Right atrium auricular region (tissue), 2 donors: ENCODE data around the gene F13A1. TPM values are rescaled to one million over a fixed set of nuclear protein-coding genes. Genes with fewer than 3 reads are reported as not detected.

Source experiments
- DNase-seq: peaks from one replicate; pipeline ENCODE4 v3.0.0-alpha.2; 2019; ENCODE audit warnings: low spot score
- H3K27ac ChIP-seq, 2 donors: fragments of 200-600 bp; sonication (generic); 1 replicate in 1 of 2; 2 replicates in 1 of 2; pipeline ENCODE4 v1.5.1; 2016 to 2019
- H3K27me3 ChIP-seq, 2 donors: fragments of 200-600 bp; sonication (generic); one replicate each; pipeline versions ENCODE4 v1.5.1 to v1.6.0; 2017 to 2019
- H3K36me3 ChIP-seq: fragments of 200-600 bp; sonication (generic); one replicate; pipeline ENCODE4 v1.5.1; 2016
- H3K4me1 ChIP-seq, 2 donors: fragments of 200-600 bp; sonication (generic); one replicate each; pipeline versions ENCODE4 v1.5.1 to v1.6.0; 2017 to 2019
- H3K4me3 ChIP-seq, 2 donors: fragments of 200-600 bp; sonication (generic); 1 replicate in 1 of 2; 2 replicates in 1 of 2; pipeline ENCODE4 v1.5.1; 2017 to 2019; ENCODE audit warnings: mild to moderate bottlenecking in 1 of 2, moderate library complexity in 1 of 2
- H3K9me3 ChIP-seq, 2 donors: fragments of 200-600 bp; sonication (generic); one replicate each; pipeline ENCODE4 v1.5.1; 2019
- CTCF ChIP-seq, 2 donors: fragments of 200-600 bp; sonication (generic); IDR thresholded peaks; one replicate each; pipeline ENCODE4 v1.5.1; 2019; ENCODE audit warnings: antibody characterized with exemption in 2 of 2
- total RNA-seq, 2 donors: library from RNA; depleted of rRNA; stranded (reverse); fragments of >200 nt; gene quantifications; one replicate each; pipeline ENCODE4 v1.1.0, GENCODE V29; 2016

Gene F13A1
- total RNA-seq, 2 donors from 2014 or later = 30.4 to 33.2 TPM

- H3K27me3 ChIP-seq = no peaks in the 10 kb centered on the region
- no peak for DNase-seq
- no peak for TF ChIP-seq CTCF (IDR thresholded peaks at IDR 0.05)
- H3K36me3 ChIP-seq = no peaks in the 10 kb centered on the region
- H3K27ac ChIP-seq = peak overlapping the region in 1 of 2 donors; percentile 11
- peaks cover 0 to 23% of the 10 kb centered on the region in 2 donors for H3K4me1 ChIP-seq
- H3K9me3 ChIP-seq = no peaks in the 10 kb centered on the region
- no peak overlapping the region for H3K4me3 ChIP-seq
These were observed 11.6 kb upstream of the F13A1 start for GRCh38 chr6:6331946-6332601.

- Histone ChIP-seq H3K27ac (peak overlapping the region in 1 of 2 donors; percentile 11), H3K27me3 (no peaks in the 10 kb centered on the region), H3K4me3 (no peak overlapping the region), H3K9me3 (no peaks in the 10 kb centered on the region), H3K4me1 (peaks cover 0 to 23% of the 10 kb centered on the region in 2 donors), H3K36me3 (no peaks in the 10 kb centered on the region)
- no peak for TF ChIP-seq CTCF (IDR thresholded peaks at IDR 0.05)
- DNase-seq = no peak
These were observed 10.9 kb upstream of the F13A1 start for GRCh38 chr6:6331393-6331792.

DNA sequence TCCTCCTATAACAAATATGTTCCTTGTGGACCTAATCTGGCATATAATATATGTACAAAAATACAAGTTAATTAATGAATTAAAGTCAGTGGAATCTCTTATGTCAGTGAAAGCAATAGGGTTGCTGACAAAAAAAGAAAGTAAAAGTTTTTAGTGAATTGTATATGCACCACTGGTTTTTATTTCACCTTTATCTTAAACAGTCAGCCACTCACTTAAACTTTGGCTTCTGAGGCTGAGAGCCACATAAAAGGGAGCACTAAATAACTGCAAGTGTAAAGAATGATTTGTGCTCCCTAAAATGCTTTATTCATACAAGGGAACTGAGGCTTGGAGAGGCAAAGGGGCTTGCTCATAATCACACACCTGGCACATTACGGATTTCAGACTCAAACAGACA, 9.9 kb upstream of the F13A1 start:
- Histone ChIP-seq H3K9me3 (no peaks in the 10 kb centered on the region), H3K27me3 (no peaks in the 10 kb centered on the region), H3K27ac (no peak overlapping the region), H3K36me3 (no peaks in the 10 kb centered on the region), H3K4me1 (peaks cover 0 to 23% of the 10 kb centered on the region in 2 donors), H3K4me3 (no peak overlapping the region)
- no peak for DNase-seq
- TF ChIP-seq CTCF (IDR thresholded peaks at IDR 0.05) = no peak

GRCh38 chr6:6328451-6328850, 8.0 kb upstream of the F13A1 start:
- Histone ChIP-seq H3K27ac (no peak overlapping the region), H3K27me3 (no peaks in the 10 kb centered on the region), H3K4me3 (no peak overlapping the region), H3K9me3 (no peaks in the 10 kb centered on the region), H3K4me1 (peaks cover 0 to 23% of the 10 kb centered on the region in 2 donors), H3K36me3 (no peaks in the 10 kb centered on the region)
- no peak for TF ChIP-seq CTCF (IDR thresholded peaks at IDR 0.05)
- no peak for DNase-seq

GRCh38 chr6:6323352-6323751, 2.9 kb upstream of the F13A1 start:
- H3K36me3 ChIP-seq = no peaks in the 10 kb centered on the region
- no peak for DNase-seq
- no peaks in the 10 kb centered on the region for H3K9me3 ChIP-seq
- no peak overlapping the region for H3K4me3 ChIP-seq
- H3K27me3 ChIP-seq = no peaks in the 10 kb centered on the region
- H3K4me1 ChIP-seq = peaks cover 0 to 13% of the 10 kb centered on the region in 2 donors
- H3K27ac ChIP-seq = no peak overlapping the region
- TF ChIP-seq CTCF (IDR thresholded peaks at IDR 0.05) = no peak

GRCh38 chr6:6320901-6321300, 439 bp upstream of the F13A1 start:
- Histone ChIP-seq H3K9me3 (no peaks in the 10 kb centered on the region), H3K27me3 (no peaks in the 10 kb centered on the region)
- TF ChIP-seq CTCF (IDR thresholded peaks at IDR 0.05) = no peak

More at GRCh38 chr6:6320901-6321300, 439 bp upstream of the F13A1 start:
- Histone ChIP-seq H3K4me3 (peak overlapping the region in 1 of 2 donors; percentile 31), H3K4me1 (peaks cover 0 to 22% of the 10 kb centered on the region in 2 donors), H3K27ac (no peak overlapping the region), H3K36me3 (no peaks in the 10 kb centered on the region)
- DNase-seq = no peak
